HG03457 (cell line): Measurements from ENCODE around the gene EPS8L2.
"Not testable (repeated sequence)": the region's sequence is repeated elsewhere in the genome, so short reads cannot be mapped to it uniquely, and the experiment has no call there.

Experiments used
- ATAC-seq: cut with Tn5 transposase; IDR thresholded peaks from one replicate; pipeline ENCODE4 v1.9.1; 2021; ENCODE audit warnings: moderate number of reproducible peaks; ENCODE audit not compliant: unreplicated experiment

EPS8L2 gene

DNA sequence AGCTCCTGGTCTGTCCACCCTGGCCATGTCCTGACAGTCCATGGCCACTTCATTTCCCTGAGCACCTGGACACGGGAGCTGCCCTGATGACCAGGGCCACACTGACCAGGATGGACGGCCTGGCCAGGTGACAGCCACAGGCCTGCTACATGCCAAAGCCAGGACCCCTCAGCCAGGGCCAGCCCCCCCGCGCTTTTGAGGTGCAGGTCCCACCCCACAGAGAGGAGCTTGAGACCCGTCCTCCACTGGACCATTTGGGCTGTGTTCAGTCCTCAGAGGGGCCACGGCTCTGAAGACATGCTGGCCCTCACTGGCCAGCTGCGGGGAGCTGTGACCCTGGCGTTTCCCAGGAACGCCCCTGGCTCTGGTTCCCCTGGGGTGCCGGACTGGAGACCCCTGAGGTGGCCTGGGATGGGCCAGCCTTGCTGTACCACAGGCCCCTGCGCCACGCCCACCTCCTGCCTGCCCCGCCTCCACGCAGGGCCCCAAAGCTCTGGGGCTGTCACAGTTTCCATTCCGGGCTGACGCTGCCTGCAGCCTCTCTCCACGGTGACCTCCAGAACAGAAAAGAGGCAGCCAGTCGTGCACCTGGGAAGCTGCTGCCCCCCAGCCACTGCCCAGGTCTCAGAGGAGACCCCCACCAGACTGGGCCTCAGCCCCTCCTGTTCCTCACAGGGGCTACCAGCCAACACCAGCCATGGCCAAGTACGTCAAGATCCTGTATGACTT lies 18.2 kb downstream of the EPS8L2 start:
- ATAC-seq: no peak

DNA sequence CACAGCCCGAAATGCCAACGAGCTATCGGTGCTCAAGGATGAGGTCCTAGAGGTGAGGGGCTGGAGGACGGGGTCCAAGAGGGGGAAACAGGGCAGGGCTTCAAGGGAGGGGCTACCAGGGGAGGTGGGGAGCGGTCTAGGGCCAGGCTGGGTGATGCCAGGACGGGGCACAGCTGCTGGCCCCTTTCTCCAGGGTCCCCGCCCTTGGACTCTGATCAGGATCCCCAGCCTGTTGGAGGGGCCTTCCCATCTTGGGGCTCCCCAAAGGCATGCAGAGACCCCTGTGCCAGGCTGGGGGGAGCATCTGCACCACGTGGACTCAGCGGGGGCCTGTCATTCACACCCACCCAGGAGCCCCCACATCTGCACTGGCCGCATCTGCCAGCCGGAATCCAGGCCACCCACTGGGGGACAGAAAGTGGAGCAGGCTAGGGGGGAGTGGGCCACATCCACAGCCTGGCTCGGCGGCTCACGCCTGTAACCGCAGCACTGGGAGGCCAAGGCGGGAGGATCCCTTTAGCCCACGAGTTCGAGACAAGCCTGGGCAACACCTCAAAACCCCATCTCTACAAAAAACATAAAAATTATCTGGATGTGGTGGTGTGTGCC lies 18.9 kb downstream of the EPS8L2 start:
- ATAC-seq: no peak

DNA sequence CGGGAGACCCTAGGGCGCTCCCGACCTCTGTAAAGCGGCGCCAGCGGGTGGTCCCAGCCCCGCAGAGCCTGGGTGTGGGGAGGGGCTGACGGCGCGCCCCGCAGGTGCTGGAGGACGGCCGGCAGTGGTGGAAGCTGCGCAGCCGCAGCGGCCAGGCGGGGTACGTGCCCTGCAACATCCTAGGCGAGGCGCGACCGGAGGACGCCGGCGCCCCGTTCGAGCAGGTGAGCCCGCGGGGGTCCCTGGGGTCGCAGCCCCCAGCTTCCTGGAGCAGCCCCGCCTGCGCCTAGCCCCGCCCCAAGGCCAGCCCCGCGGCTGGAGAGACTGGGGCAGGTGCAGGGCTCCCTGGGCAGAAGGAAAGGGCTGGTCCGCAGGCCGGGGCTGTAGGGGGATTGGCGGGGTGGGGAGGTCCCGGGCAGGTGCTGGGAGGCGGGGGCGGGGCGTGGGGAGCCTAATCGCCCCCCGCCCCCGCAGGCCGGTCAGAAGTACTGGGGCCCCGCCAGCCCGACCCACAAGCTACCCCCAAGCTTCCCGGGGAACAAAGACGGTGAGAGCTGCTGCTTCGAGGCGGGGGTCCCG lies 19.7 kb downstream of the EPS8L2 start:
- no peak for ATAC-seq

DNA sequence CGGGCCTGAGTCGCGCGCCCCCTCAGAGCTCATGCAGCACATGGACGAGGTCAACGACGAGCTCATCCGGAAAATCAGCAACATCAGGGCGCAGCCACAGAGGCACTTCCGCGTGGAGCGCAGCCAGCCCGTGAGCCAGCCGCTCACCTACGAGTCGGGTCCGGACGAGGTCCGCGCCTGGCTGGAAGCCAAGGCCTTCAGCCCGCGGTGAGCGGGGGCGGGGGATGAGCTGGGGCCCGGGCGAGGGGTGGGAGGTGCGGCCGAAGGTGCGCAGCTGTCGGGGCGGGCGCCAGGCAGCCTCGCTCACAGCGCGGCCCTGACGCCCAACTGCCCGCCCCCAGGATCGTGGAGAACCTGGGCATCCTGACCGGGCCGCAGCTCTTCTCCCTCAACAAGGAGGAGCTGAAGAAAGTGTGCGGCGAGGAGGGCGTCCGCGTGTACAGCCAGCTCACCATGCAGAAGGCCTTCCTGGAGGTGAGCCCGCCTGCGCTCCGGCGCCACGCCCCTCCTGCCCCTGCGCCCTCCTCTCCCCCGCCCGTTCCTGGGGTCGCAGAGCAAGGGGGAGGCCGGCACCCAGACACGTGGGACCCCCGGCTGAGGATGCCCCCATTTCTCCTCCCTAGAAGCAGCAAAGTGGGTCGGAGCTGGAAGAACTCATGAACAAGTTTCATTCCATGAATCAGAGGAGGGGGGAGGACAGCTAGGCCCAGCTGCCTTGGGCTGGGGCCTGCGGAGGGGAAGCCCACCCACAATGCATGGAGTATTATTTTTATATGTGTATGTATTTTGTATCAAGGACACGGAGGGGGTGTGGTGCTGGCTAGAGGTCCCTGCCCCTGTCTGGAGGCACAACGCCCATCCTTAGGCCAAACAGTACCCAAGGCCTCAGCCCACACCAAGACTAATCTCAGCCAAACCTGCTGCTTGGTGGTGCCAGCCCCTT lies 20.5 kb downstream of the EPS8L2 start:
- no peak for ATAC-seq

DNA sequence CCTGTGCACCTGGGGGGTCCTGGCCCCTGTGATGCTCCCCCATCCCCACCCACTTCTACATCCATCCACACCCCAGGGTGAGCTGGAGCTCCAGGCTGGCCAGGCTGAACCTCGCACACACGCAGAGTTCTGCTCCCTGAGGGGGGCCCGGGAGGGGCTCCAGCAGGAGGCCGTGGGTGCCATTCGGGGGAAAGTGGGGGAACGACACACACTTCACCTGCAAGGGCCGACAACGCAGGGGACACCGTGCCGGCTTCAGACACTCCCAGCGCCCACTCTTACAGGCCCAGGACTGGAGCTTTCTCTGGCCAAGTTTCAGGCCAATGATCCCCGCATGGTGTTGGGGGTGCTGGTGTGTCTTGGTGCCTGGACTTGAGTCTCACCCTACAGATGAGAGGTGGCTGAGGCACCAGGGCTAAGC lies 21.3 kb downstream of the EPS8L2 start:
- ATAC-seq: no peak

DNA sequence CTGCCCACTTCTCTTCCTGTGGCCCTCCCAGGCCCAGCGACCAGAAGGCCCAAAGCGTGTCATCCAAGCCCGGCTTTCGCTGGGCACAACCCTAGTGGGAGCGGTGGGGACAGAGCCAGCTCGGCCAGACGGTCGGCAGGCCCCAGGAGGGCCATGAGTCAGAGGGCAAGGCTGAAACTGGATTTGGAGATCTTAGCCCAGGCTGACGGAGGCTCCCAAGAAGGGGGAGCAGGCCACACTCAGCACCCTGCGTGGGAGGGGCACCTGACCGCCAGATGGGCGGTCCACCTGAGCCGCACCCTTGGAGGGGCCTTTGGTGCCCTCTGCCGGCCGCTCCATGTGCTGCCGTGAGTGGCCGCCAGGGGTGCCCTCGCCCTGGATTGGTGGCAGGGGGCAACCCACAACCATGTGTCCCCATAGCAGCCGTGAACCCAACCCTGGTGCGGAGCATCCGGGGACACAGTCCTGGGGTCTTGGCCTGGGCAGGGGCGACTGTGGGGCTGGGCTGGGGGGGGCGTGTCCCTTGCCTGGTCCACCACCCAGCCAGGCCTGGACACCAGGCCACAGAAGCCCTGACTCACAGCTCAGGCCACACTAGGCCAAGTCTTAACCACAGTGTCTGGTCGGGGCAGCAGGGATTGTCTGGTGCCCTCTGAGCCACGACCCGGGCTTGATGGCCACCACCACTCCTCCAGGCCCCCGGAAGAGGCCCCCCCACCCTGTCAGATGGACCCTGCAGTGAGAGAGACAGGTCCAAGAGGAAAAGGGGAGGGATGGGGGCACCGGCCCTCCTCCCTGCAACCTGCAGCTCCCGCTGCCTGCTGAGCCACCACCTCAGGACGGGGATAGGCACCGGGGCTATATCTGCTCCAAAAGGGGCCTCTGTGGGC lies 22.1 kb downstream of the EPS8L2 start:
- no peak for ATAC-seq

DNA sequence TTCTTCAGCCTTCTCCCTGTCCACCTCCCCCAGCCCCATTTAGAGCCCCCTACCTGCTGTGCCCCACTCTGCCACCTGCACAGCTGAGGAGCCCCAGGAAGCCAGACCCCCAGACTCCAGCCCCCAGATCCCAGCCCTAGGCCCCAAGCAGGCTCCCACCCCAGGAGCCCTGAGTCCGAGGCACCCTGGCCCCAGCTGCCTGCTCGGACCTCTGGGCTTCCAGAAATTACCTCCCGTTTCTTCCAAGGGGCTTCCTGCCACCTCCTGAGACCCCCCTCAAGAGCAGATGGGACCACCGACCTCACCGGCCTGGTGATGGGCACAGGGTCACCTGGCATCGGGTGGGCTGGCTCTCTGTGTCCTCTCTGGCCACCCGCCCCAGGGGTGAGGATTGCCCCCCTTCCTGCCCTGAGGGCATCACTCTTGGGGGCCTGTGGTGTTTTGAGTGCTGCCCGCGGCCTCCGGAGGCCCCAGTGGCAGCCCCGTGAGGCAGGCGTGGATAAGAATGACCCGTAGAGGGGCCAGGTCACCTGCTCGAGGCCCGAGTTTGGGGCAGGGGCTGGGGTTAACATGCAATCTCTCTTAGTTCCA lies 23.0 kb downstream of the EPS8L2 start:
- no peak for ATAC-seq

DNA sequence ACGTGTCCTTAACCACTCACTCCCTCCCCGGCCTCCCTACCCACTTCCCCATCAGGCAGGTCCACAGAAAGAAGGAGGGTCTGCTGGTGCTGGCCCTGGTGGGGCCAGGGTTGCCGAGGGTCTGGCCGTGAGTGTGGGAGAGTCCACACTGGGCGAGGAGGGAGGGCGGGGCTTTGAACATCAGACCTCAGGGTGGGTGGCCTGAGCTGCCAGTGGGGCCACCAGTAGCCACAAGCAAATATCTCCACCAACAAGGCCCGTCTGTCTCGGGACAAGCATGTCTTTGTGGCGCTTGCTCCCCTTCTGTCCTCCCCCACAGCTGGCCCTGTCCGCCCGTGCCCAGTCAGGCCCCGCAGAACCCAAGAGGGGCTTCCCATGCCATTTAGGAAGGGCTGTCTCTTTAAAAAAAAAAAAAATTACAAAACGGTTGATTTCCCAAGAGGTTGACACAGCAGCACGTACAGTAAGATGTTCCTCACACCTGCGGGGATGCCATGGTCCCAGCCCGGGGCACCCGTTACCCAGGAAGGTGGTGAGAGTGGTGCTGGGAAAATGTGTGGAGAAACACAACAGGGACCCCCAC lies 23.6 kb downstream of the EPS8L2 start:
- no peak for ATAC-seq

DNA sequence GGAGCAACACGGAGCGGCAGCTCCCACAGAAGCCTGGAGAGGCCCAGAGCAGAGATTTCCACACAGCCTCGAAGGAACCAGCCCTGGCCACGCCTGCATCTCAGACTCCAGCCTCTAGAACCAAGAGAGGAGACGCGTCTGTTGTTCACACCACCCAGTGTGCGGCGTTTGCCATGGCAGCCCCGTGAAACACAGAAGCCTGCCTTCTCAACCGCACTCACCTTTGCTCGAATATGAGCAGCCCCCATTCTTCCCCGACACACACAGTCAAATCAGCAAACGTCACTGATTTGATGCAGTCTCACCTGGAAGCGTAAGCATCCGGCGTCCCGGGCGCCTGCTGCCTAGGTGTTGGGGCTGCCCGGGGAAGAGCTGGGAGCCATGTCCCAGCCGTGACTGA lies 27.0 kb downstream of the EPS8L2 start:
- ATAC-seq: no peak

DNA sequence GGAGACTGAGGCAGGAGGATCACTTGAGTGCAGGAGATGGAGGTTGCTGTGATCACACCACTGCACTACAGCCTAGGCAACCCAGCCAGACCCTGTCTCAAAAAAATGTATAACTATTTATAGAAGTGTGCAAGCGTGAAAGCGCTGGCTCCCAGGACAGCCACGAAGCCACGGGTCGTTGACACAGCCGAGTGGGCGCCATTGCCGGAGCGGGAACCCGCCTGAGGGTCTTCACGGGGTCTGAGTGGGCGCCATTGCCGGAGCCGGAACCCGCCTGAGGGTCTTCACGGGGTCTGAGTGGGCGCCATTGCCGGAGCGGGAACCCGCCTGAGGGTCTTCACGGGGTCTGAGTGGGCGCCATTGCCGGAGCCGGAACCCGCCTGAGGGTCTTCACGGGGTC lies 28.5 kb downstream of the EPS8L2 start:
- not testable (repeated sequence) for ATAC-seq

DNA sequence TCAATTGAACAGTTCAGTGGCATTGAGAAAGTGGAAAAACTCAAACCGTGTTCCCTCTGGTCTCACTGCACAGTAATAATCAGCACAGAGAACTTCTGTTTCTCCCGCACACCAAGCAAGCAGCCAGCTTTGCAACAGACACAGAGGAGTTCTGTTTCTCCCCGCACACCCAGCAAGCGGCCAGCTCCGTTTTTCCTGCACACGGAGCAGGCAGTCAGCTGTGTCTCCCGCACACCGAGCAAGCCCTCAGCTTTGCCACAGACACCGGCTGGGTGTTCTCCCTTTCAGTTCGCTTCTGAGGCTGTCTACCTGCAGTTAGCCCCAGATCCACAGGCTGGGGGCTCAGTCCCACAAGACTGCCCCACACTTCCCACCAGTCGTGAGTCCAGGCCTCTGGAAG lies 31.3 kb downstream of the EPS8L2 start:
- no peak for ATAC-seq

DNA sequence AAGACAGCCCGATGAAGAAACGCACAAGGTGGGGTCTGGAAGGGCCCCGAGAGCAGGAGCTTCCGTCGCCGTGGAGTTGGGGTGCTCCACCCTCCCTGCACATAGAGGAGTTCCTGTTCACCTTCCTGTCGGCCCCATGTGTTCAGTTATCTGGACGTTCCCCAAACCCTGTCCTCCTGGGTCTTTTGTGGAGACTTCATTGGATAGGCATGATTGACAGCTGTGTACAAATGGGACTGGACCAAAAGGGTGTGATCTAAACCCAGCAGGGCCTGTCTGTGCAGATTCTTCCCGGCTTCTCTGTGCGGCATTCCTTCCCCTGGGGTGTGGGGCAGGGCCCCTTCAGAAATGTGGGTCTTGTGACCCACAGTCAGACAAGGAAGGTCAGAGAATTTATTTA lies 31.9 kb downstream of the EPS8L2 start:
- not testable (repeated sequence) for ATAC-seq

DNA sequence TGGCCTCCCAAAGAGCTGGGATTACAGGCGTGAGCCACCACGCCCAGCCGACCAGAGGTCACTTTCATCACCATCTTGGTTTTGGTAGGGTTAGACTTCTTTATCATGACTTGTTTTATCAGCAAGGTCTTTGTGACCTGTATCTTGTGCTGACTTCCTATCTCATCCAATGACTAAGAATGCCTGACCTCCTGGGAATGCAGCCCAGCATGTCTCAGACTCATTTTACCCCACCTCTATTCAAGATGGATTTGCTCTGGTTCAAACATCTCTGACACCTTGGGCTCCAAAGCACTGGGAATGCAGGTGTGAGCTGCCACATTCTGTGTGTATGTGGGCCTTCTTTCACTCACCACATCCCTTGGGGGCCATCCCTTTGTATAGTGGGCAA lies 36.1 kb downstream of the EPS8L2 start:
- ATAC-seq: no peak

DNA sequence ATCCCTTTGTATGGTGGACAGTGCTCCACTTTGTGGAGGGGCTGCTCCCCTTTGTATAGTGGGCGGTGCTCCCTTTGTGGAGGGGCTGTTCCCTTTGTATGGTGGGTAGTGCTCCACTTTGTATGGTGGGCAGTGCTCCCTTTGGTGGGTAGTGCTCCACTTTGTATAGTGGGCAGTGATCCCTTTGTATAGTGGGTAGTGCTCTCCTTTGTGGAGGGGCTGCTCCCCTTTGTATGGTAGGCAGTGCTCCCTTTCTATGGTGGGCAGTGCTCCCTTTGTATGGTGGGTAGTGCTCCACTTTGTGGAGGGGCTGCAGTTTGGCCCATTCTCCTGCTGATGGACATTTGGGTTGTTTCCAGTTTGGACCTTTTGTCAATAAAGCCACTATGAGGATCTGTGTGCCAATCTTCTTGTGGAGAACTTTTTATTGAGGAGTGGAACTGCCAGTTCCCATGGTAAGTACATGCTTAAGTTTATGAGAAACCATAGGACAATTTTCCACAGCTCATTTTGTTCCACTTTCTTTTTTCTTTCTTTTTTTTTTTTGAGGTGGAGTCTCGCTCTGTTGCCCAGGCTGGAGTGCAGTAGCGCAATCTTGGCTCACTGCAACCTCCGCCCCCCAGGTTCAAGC lies 36.7 kb downstream of the EPS8L2 start:
- no peak for ATAC-seq

DNA sequence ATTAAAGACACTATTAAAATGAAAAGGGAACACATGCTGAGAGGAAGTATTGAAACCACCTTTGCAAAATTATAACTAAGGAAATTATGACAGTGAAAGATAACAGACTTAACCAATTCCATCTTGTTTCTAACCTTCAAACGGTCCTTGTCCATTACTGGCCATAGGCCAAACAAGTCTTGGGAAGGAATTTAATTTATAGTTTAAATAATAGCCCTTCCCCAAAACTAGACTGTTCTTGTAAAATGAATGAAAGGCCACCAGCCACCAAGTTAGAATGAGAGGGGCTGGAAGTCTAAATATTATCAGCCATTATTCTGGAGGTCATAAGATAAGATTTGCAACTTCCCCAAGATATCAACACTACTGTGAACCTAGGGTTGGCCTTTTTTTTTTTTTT lies 39.4 kb downstream of the EPS8L2 start:
- no peak for ATAC-seq

DNA sequence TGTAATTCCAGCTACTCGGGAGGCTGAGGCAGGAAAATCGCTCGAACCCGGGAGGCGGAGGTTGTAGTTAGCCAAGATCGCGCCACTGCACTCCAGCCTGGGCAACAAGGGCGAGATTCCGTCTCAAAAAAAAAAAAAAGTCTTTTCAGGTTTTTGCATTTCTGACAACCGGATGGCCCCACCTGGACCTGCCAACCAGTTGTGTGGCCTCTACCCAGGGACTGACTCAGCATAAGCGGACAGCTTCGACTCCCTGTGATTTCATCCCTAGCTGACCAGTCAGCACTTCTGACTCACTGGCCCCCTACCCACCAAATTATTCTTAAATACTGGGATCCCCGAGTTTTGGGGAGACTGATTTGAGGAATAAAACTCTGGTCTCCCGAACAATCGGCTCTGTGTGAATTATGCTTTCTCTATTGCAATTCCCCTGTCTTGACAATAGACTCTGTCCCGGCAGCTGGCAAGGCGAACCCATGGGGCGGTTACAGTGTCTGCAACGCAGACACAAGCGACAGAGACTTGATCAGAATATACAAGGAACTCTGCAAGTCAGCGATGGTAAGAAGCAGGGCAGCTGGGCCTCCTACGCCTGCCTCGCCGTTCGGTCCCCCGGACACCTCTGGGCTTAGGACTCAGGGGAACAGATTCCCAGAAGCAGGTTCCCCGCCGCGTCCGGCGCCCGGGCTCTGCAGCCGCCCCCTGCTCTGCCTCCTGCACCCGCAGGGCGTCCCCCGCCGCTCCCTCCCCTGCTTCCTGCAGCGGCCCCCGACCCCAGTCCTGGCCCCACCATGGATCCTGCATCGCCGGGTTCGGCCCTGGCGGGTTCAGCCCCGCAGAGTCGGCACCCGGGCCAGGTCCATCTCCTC lies 40.5 kb downstream of the EPS8L2 start:
- no peak for ATAC-seq

DNA sequence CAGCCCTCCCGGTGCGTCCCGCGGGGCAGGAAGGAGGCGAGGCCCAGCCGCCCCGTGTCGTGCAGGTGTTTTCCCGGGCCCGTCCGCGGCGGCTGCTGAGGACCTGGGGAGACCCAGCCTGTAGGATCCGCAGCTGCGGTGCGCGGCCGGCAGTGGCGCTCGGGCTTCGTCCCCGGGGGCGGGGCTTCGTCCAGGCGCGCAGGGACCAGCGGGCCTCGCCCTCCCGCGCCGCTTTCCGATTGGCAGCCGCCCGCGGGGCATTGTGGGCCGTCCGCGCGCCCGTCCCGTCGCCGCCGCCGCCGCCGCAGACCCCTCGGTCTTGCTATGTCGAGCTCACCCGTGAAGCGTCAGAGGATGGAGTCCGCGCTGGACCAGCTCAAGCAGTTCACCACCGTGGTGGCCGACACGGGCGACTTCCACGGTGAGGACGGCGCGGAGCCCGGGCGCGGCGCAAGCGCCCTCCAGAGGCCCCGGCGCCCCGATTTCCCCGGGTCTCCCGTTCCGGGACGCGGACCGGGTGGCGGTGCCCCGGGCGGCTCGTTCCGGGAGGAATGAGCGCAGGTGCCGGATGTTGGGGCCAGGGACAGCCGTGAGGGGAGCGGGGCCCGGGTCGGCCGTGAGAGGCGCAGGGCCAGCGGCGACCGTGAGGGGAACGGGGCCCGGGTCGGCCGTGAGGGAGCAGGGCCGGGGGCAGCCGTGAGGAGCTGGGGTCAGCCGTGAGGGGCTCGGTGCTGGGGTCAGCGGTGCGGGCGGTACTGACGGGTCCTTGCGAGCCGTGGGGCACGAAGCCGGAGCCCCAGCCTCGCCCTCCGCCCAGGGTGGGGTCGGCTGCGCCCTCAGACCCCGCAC lies 41.4 kb downstream of the EPS8L2 start, which contains the start of gene TALDO1:
TSS of gene TALDO1 (plus strand) at position 307 of the 849 bp plus-strand sequence. CDS start at position 325, 18 bp downstream.
- ATAC-seq: no peak
